DOHH2 (cell line): ENCODE measurements around the gene PARP4.
"Not testable (repeated sequence)": the region's sequence is repeated elsewhere in the genome, so short reads cannot be mapped to it uniquely, and the experiment has no call there.

Source experiments
- H3F3A ChIP-seq: fragments of 200-600 bp; sonication (generic), shearing (Covaris generic); 2 replicates; pipeline ENCODE4 v1.6.0; 2016; ENCODE audit warnings: antibody characterized with exemption, mild to moderate bottlenecking; ENCODE audit not compliant: control insufficient read depth, insufficient read depth
- H3K27ac ChIP-seq: fragments of 200-600 bp; sonication (generic); 2 replicates; pipeline ENCODE4 v1.5.1; 2014; ENCODE audit warnings: low read depth, mild to moderate bottlenecking, low read length, moderate library complexity
- H3K27me3 ChIP-seq: fragments of 200-600 bp; sonication (generic); 2 replicates; pipeline ENCODE4 v1.6.1; 2014; ENCODE audit warnings: mild to moderate bottlenecking, low read length, mixed read lengths; ENCODE audit not compliant: control insufficient read depth
- H3K36me3 ChIP-seq: fragments of 200-600 bp; sonication (generic); 2 replicates; pipeline ENCODE4 v1.6.1; 2014; ENCODE audit warnings: mild to moderate bottlenecking, low read length, moderate library complexity, mixed read lengths; ENCODE audit not compliant: control insufficient read depth
- H3K4me1 ChIP-seq: fragments of 200-600 bp; sonication (generic); 2 replicates; pipeline ENCODE4 v1.6.1; 2014; ENCODE audit warnings: mild to moderate bottlenecking, low read length, mixed read lengths; ENCODE audit not compliant: control insufficient read depth
- H3K4me2 ChIP-seq: fragments of 200-600 bp; sonication (generic); 2 replicates; pipeline ENCODE4 v1.6.0; 2014; ENCODE audit warnings: mild to moderate bottlenecking, low read length, moderate library complexity
- H3K4me3 ChIP-seq: fragments of 200-600 bp; sonication (generic); 2 replicates; pipeline ENCODE4 v1.5.1; 2014; ENCODE audit warnings: mild to moderate bottlenecking, low read length, mixed read lengths
- H3K79me2 ChIP-seq: fragments of 200-600 bp; sonication (generic); 2 replicates; pipeline ENCODE4 v1.6.1; 2014; ENCODE audit warnings: mild to moderate bottlenecking, low read length, mixed read lengths; ENCODE audit not compliant: control insufficient read depth
- H3K9me2 ChIP-seq: fragments of 200-600 bp; sonication (generic); replicated peaks from 2 replicates; pipeline ENCODE4 v1.6.1; 2014; ENCODE audit warnings: mild to moderate bottlenecking, low read length, mixed read lengths; ENCODE audit not compliant: control insufficient read depth
- H3K9me3 ChIP-seq: fragments of 200-600 bp; sonication (generic); 2 replicates; pipeline ENCODE4 v1.6.1; 2014; ENCODE audit warnings: antibody characterized with exemption, low read length, mixed read lengths; ENCODE audit not compliant: control insufficient read depth, insufficient read depth
- H4K20me1 ChIP-seq: fragments of 200-600 bp; sonication (generic); 2 replicates; pipeline ENCODE4 v1.6.0; 2014; ENCODE audit warnings: low read depth, mild to moderate bottlenecking, antibody characterized with exemption, low read length, moderate library complexity; ENCODE audit not compliant: control insufficient read depth, insufficient read depth
- EZH2phosphoT487 ChIP-seq: fragments of 200-600 bp; sonication (generic); IDR thresholded peaks from 2 replicates; pipeline ENCODE4 v1.6.1; 2017; ENCODE audit warnings: borderline replicate concordance, mild to moderate bottlenecking, antibody characterized with exemption, low read length, moderate library complexity, mixed read lengths
- TF ChIP-seq, protein P1 (sequence below): fragments of 200-600 bp; sonication (generic); IDR thresholded peaks from one replicate; pipeline ENCODE4 v1.5.1; 2014; ENCODE audit warnings: antibody characterized with exemption, mild to moderate bottlenecking, low read depth, low read length; ENCODE audit not compliant: poor library complexity, severe bottlenecking

Gene PARP4

DNA sequence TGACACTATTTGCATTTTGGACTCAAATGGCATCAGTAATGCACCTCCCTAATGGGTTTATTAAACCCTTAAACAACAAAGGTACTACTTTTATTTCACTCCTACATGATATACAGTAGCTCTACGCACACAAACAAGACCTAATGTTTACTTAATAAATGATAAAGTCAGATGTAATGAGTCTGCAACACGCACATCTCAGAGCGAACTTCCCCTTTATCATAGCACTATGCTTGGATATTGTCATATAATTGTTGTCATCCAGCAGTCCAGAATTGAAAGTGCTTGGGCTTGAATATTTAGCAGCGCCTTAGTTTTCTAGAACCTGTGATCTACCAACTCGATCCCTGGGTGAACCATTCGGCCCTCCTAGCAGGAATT, 772 bp downstream of the PARP4 start:
- Histone ChIP-seq H3K27me3 (peaks cover 7% of the 10 kb centered on the region; the same call in 1 of the 2 replicates), H3K27ac (peak overlapping the region; percentile 42)
- no peak for TF ChIP-seq EZH2phosphoT487
- TF ChIP-seq, protein P1, sequence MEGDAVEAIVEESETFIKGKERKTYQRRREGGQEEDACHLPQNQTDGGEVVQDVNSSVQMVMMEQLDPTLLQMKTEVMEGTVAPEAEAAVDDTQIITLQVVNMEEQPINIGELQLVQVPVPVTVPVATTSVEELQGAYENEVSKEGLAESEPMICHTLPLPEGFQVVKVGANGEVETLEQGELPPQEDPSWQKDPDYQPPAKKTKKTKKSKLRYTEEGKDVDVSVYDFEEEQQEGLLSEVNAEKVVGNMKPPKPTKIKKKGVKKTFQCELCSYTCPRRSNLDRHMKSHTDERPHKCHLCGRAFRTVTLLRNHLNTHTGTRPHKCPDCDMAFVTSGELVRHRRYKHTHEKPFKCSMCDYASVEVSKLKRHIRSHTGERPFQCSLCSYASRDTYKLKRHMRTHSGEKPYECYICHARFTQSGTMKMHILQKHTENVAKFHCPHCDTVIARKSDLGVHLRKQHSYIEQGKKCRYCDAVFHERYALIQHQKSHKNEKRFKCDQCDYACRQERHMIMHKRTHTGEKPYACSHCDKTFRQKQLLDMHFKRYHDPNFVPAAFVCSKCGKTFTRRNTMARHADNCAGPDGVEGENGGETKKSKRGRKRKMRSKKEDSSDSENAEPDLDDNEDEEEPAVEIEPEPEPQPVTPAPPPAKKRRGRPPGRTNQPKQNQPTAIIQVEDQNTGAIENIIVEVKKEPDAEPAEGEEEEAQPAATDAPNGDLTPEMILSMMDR, result no peak

DNA sequence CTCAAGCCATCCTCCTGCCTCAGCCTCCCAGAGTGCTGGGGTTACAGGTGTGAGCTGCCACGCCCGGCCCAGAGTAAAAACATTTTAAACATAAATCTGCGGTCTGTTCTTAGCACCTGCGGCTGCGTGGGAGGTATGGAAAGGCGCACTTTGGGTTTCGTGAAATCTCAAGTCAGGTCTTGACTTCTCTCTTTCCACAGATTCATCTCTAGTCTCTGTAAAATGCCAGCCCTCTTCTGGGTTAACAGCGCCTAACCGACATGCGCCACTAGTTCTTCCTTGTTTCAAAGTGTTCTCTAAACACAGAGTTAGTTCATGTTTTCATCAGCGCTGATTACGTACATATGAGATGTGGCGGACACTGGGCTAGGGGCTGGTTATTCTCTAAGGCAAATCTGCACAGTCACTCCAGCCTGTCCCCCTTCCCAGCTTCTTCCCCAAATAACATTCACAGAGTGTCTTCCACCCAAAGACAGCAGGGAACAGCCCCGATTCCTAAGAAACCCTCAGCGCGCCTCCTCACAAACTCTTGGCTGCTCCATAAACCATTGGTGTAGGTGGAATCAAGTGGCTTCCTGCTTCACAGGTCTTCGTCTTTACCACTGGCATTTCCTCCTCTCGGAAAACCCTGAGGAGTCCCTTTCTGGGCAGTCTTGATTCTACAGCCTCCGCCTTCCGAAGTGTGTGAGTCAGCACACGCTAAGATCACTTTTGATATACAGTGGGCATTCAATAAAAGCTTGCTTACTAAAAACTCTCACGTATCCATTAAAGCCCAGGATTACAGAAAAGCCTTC, 1.4 kb downstream of the PARP4 start:
- Histone ChIP-seq H3K27ac (peak overlapping the region; percentile 42; the same call in 1 of the 2 replicates), H3K79me2 (peaks cover 61% of the 10 kb centered on the region), H3F3A (peaks cover 6% of the 10 kb centered on the region), H4K20me1 (no peaks in the 10 kb centered on the region; the same call in 1 of the 2 replicates), H3K4me1 (peaks cover 21% of the 10 kb centered on the region), H3K4me3 (peak overlapping the region; percentile 89), H3K36me3 (peaks cover 11% of the 10 kb centered on the region), H3K9me2 (no peaks in the 10 kb centered on the region), H3K4me2 (peak overlapping the region; percentile 80), H3K9me3 (no peaks in the 10 kb centered on the region), H3K27me3 (peaks cover 7% of the 10 kb centered on the region; the same call in 1 of the 2 replicates)
- TF ChIP-seq, protein P1, result no peak
- no peak for TF ChIP-seq EZH2phosphoT487

More for the DNA sequence above, 772 bp downstream of the PARP4 start:
- Histone ChIP-seq H3K4me1 (peaks cover 21% of the 10 kb centered on the region), H3K9me2 (no peaks in the 10 kb centered on the region), H3F3A (peaks cover 6% of the 10 kb centered on the region), H3K36me3 (peaks cover 11% of the 10 kb centered on the region), H3K4me3 (peak overlapping the region; percentile 89), H4K20me1 (no peaks in the 10 kb centered on the region; the same call in 1 of the 2 replicates), H3K4me2 (peak overlapping the region; percentile 80), H3K9me3 (no peaks in the 10 kb centered on the region), H3K79me2 (peaks cover 55% of the 10 kb centered on the region)

DNA sequence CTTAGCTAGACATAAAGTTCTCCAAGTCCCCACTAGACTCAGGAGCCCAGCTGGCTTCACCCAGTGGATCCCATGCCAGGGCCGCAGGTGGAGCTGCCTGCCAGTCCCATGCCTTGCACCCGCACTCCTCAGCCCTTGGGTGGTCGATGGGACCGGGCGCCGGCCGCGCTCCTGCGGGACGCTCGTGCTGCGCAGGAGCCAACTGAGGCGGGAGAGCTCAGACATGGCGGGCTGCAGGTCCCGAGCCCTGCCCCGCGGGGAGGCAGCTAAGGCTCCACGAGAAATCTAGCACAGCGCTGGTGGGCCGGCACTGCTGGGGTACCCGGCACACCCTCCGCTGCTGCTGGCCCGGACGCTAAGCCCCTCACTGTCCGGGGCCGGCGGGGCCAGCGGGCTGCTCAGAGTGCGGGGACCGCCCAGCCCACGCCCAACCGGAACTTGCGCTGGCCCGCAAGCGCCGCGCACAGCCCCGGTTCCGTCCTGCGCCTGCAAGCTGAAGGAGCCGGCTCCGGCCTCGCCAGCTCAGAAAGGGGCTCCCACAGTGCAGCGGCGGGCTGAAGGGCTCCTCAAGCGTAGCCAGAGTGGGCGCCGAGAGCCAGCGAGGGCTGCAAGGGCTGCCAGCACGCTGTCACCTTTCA, 5.8 kb downstream of the PARP4 start:
- peaks cover 13% of the 10 kb centered on the region for H3K36me3 ChIP-seq
- no peak overlapping the region for H3K4me3 ChIP-seq
- no peaks in the 10 kb centered on the region for H3K9me3 ChIP-seq
- H3K9me2 ChIP-seq, result no peaks in the 10 kb centered on the region
- TF ChIP-seq, protein P1, result no peak
- H3K4me2 ChIP-seq, result no peak overlapping the region
- no peaks in the 10 kb centered on the region for H3K27me3 ChIP-seq
- H3K79me2 ChIP-seq, result peaks cover 67% of the 10 kb centered on the region
- H3K27ac ChIP-seq, result no peak overlapping the region
- H3K4me1 ChIP-seq, result peaks cover 11% of the 10 kb centered on the region
- no peaks in the 10 kb centered on the region; the same call in 1 of the 2 replicates for H4K20me1 ChIP-seq
- H3F3A ChIP-seq, result no peaks in the 10 kb centered on the region

DNA sequence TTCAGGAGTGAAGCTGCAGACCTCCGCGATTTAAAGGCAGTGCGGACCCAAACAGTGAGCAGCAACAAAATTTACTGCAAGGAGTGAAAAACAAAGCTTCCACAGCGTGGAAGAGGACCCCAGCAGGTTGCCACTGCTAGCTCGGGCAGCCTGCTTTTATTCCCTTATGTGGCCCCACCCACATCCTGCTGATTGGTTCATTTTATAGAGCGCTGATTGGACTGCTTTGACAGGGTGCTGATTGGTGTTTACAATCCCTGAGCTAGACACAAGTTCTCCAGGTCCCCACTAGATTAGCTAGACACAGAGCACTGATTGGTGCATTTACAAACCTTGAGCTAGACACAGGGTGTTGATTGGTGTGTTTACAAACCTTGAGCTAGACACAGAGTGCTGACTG, 6.3 kb downstream of the PARP4 start:
- H3K4me1 ChIP-seq, H3K27me3 ChIP-seq, H3K9me3 ChIP-seq, H4K20me1 ChIP-seq, H3K4me2 ChIP-seq, H3K27ac ChIP-seq, H3K9me2 ChIP-seq, H3F3A ChIP-seq, H3K4me3 ChIP-seq: not testable (repeated sequence)
- peaks cover 14% of the 10 kb centered on the region for H3K36me3 ChIP-seq
- peaks cover 62% of the 10 kb centered on the region for H3K79me2 ChIP-seq
